CD4-positive, alpha-beta T cell treated with Interleukin-4 for 4 hours (primary cell): Measurements from ENCODE around the gene ANKRD6.

ENCODE experiments used
- DNase-seq: peaks from one replicate; pipeline ENCODE4 v3.0.0-alpha.2; 2020

ANKRD6 gene

DNA sequence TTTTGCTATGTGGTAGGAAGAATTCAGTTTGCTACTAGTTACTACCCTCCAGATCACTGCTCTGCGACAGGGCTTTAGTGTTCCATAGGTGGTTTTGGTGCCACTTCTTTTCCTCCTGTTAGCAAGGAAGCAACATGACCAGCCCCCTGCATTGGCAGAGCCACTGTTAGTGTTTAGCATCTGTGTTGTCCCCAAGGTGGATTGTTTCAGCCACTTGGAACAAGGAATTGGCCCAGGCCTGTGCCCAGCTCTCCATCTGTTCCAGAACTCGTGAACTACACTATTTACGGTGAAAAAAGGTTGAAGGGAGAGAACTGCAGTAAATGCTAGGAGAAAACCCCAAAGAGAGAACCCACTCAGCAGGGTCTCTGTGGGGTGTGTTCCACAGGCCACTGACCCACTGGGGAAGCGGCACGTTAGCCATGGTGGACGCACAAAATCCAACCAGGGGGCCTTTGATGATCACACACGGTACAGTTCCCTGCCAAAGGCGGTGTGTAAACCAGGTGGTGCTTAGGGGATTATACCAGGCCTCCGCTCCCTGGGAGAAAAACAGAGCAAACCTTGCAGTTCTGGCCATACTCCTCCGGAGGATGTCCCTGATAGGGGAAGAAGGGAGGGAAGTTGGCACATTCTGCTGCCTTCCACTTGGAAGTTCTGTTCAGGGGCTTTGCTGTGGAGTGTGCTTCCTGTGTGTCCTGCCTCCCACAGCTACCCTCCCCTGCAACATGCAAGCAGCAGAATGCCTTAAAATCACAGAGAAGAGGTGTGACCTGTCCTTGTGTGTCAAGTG is 133.3 kb downstream of the ANKRD6 start:
- DNase-seq, result no peak

DNA sequence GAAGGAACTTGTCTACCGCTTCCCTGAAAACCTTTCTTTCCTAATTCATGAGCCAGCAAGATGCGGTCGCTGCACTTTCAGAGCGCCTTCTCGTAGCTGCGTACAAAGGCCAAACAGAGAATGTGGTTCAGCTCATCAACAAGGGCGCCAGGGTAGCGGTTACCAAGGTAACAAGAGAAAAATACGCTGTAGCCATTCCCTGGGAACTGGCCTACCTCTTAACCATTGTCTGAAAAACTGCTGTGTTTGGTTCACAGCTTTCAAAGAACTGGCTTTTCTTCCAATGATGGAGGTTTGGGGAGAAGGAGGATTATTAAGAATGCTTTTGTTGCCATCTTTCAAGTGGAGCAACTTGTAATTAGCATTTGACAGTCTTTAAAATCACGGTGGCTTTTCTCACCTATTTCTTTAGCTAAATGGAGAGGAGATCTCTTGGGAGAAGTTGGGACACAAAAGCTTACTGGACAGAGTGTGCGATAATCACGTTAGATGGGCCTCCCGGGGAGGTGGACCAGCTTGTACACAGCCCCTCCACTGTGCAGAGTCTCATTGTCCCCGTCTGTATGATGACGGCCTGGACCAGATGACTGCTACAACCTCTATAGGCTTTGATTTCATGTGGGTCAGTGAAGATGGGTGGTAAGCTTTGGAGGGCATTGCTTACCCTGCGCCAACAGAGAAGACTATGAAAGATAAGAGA is 134.1 kb downstream of the ANKRD6 start:
- DNase-seq, result no peak

- DNase-seq, result no peak
Observed at GRCh38 chr6:89567630-89568390, 134.9 kb downstream of the ANKRD6 start.

GRCh38 chr6:89574910-89575561 is 142.1 kb downstream of the ANKRD6 start:
- no peak for DNase-seq

DNA sequence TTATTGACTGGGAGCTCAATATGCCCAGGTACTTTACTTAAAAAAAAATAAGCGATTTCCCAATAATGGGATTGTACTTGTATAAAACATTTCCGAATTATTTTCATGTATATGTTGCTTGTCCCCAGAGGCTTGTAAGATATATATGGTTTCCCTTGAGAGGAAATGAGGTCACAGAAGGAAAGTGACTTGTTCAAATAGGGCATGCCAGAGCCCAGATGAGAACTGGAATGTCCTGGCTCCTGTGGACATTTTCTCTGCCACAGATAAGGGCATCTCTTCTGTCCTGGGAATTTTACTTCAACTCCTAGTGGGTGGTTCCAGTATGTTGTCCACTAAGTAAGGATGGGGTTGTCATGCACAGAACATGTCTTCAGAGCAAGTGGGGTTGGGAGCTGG is 142.6 kb downstream of the ANKRD6 start:
- no peak for DNase-seq

- DNase-seq, result no peak
Observed at GRCh38 chr6:89580997-89581666, 148.2 kb downstream of the ANKRD6 start.

GRCh38 chr6:89581689-89582088 is 148.7 kb downstream of the ANKRD6 start:
- no peak for DNase-seq

DNA sequence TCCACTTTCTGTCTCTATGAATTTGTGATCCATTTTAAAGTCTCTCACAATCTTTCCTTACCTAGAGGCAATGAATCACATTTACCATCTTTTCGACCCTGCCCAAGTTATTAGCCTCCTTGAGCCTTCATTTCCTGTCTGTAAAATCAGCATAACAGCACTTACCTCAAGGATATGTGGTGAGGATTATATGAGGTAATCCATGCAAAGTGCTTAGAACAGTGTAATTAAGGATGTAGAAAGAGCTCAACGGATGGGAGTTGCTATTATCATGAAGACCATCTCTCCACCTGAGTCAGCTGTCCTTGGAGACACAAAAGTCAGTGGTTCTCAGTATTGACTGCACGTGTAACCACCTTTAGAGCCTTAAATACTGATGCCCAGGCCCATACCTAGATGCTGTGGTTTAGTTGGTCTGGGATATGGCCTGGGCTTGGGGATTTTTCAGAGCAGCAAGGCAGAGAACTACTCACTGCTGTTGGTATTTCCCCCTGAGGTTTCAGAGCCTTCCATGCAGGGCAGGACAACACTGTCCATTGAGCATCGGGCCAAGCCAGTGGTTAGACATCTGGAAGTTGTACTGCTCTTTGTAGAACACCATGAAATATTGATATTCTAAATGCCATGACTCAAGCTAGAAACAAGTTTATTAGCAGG is 149.8 kb downstream of the ANKRD6 start:
- DNase-seq, result no peak

- no peak for DNase-seq
Observed at GRCh38 chr6:89583559-89583958, 150.6 kb downstream of the ANKRD6 start.

GRCh38 chr6:89584539-89584938 is 151.6 kb downstream of the ANKRD6 start:
- DNase-seq, result no peak

- no peak for DNase-seq
Observed at GRCh38 chr6:89585154-89585553, 152.2 kb downstream of the ANKRD6 start.

- no peak for DNase-seq
Observed at GRCh38 chr6:89589297-89590025, 156.5 kb downstream of the ANKRD6 start.

GRCh38 chr6:89590133-89590532 is 157.2 kb downstream of the ANKRD6 start:
- DNase-seq, result no peak

- DNase-seq, result no peak
Observed at GRCh38 chr6:89591745-89592144, 158.8 kb downstream of the ANKRD6 start.

GRCh38 chr6:89596056-89596455 is 163.1 kb downstream of the ANKRD6 start:
- peak; percentile 1 for DNase-seq

- DNase-seq, result no peak
Observed at GRCh38 chr6:89596484-89596883, 163.5 kb downstream of the ANKRD6 start.

DNA sequence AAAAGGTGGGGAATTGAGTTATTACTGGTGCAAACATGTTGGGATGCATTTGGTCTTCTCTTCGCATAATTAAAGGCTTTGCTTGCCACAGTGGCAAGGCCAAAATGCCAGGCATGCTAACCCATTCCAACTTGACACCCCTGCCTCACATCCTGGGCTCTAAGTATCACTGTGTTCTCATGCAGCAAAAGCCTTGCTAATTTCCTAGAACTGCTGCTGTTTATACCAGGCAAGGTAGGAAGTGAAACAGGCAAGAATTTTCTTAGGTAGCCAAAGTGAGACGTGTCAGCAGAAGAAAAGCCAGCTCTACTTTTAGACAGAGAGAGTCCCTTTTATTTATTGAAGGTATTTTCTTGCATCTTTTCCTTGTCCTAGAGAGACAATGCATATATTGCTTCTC is 164.4 kb downstream of the ANKRD6 start:
- DNase-seq, result no peak

- DNase-seq, result no peak
Observed at GRCh38 chr6:89597988-89598387, 165.0 kb downstream of the ANKRD6 start.

GRCh38 chr6:89599727-89600126 is 166.8 kb downstream of the ANKRD6 start:
- no peak for DNase-seq

DNA sequence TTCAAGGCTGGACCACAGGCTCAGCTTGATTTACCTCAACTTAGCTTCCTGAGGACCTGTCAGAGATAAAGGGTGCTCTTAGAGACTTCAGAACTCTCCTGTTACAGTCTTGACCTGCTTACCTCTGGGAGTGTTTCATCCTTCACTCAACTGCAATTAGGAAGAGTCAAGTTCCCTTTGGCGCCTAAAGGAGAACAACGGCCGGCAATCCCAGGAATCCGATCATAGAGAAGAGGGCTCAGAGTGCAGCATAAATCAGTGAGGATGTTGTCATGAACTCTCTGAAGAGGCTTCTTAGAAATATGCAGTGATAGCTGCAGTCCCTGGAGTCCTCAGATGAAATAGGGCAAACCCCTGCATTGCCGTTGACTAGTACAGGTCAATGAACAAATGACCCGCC is 169.2 kb downstream of the ANKRD6 start:
- DNase-seq, result no peak

GRCh38 chr6:89604653-89605052 is 171.7 kb downstream of the ANKRD6 start:
- DNase-seq, result no peak
